GM18498 (cell line): ENCODE measurements around the gene WEE1.
"Not testable (repeated sequence)": the region's sequence is repeated elsewhere in the genome, so short reads cannot be mapped to it uniquely, and the experiment has no call there.

ENCODE experiments used
- ATAC-seq: cut with Tn5 transposase; IDR thresholded peaks from one replicate; pipeline ENCODE4 v1.9.1; 2021; ENCODE audit warnings: mild to moderate bottlenecking, moderate library complexity; ENCODE audit not compliant: unreplicated experiment

The WEE1 gene

GRCh38 chr11:9619004-9619403 is 45.5 kb downstream of the WEE1 start:
- ATAC-seq: no peak

- ATAC-seq: no peak
Observed at GRCh38 chr11:9619971-9620370, 46.5 kb downstream of the WEE1 start.

- not testable (repeated sequence) for ATAC-seq
Observed at GRCh38 chr11:9622353-9622752, 48.9 kb downstream of the WEE1 start.

GRCh38 chr11:9623053-9623452 is 49.6 kb downstream of the WEE1 start:
- ATAC-seq: not testable (repeated sequence)

GRCh38 chr11:9624448-9624847 is 51.0 kb downstream of the WEE1 start:
- ATAC-seq: no peak

- no peak for ATAC-seq
Observed at GRCh38 chr11:9625162-9625561, 51.7 kb downstream of the WEE1 start.

- no peak for ATAC-seq
Observed at GRCh38 chr11:9625728-9626127, 52.3 kb downstream of the WEE1 start.

GRCh38 chr11:9626496-9627394 is 53.3 kb downstream of the WEE1 start:
- peak; percentile 67 for ATAC-seq

- no peak for ATAC-seq
Observed at GRCh38 chr11:9629064-9629463, 55.6 kb downstream of the WEE1 start.

GRCh38 chr11:9633679-9634078 is 60.2 kb downstream of the WEE1 start:
- no peak for ATAC-seq

- ATAC-seq: no peak
Observed at GRCh38 chr11:9636691-9637090, 63.2 kb downstream of the WEE1 start.

- ATAC-seq: no peak
Observed at GRCh38 chr11:9639099-9639498, 65.6 kb downstream of the WEE1 start.
